GM12891 (cell line): ENCODE results near the gene SLC24A3.

Experiments used
- POLR2A ChIP-seq: IDR thresholded peaks from 2 replicates; pipeline ENCODE4 v1.6.1; 2011; ENCODE audit warnings: low read depth, low read length, control low read depth
- POLR2AphosphoS5 ChIP-seq: IDR thresholded peaks from 2 replicates; pipeline ENCODE4 v1.6.1; 2011; ENCODE audit warnings: low read depth, low read length, control low read depth
- POU2F2 ChIP-seq: IDR thresholded peaks from 2 replicates; pipeline ENCODE4 v1.6.1; 2011; ENCODE audit warnings: low read depth, mild to moderate bottlenecking, control low read depth, low read length, moderate library complexity
- TAF1 ChIP-seq: IDR thresholded peaks from 2 replicates; pipeline ENCODE4 v1.6.1; 2011; ENCODE audit warnings: low read depth, low read length, control low read depth

- TF ChIP-seq POLR2A = no peak
- TF ChIP-seq TAF1 = no peak
- no peak for TF ChIP-seq POU2F2
- no peak for TF ChIP-seq POLR2AphosphoS5
Measured at GRCh38 chr20:19251506-19251905, 39.1 kb downstream of the SLC24A3 start.
